NCI-H2029 (cell line): ENCODE data around the gene PDE5A.
A peak's percentile ranks its signal among the peaks of the same experiment; 100 is the strongest.
"Not testable (repeated sequence)": the region's sequence is repeated elsewhere in the genome, so short reads cannot be mapped to it uniquely, and the experiment has no call there.

Experiments used
- DNase-seq: peaks from one replicate; lab custom pipeline; 2025; lab: John Stamatoyannopoulos, UW

PDE5A gene

DNA sequence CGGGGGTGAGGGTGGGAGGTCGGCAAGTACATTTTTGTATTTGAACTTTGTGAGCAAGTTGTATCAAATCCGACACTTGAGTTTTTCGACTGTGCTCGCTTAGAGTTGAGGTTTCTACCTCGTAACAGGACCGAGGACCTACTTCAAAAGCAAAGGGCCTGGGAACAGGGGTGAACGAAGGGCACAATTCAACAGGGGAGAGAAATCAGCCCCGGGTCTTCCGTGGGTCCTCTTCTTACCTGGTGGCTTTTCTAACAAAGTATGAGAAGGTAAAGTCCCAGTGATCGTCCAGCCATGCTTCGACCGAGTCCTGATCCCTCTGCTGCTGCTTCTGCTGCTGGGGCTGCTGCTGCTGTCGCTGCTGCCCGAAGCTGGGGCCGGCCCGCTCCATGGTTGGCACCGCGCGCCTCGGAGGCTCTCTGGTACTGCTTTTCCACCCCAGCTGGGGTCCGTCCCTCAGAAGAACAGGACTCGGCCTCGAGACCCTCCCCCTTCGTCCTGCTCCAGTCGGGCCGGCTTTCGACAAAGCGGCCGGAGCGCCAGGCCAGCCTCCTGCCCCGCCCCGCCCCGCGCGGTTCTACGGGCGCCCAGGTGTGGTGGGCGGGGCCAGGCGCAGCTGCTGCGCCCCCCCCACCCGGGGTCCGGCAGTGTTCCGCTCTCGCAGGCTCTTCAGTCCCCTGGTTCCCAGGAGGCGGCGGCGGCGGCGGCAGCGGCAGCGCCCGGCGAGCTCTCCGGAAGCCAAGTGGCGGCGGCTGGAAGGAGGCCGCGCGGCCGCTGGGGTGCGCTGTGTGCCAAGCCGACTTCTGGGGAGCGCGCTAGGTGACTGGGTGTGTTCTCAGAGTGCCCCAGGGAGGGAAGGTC, at the start of gene PDE5A:
Gene PDE5A (minus strand): TSS at position 524 of the 861 bp plus-strand sequence. CDS start 133 bp downstream, at position 391.
- DNase-seq: peak; percentile 64

GRCh38 chr4:119676101-119676500, 47.5 kb upstream of the PDE5A start:
- no peak for DNase-seq

- no peak for DNase-seq
Observed at GRCh38 chr4:119675391-119675790, 46.8 kb upstream of the PDE5A start.

DNA sequence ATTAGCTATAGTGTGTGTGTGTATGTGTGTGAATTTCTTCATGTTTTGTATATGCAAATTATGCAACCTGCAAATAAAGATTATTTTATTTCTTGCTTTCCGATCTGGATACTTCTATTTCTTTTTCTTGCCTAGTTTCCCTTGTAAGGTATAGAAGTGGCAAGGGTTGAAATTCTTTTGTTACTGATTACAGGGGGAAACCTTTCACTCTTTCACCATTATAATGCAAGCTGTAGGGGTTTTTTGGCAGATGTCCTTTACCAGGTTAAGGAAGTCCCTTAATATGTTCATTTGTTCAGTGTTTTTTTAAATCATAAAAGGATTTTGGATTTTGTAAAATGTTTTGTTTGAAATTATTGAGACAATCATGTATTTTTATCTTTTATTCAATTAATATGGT, 44.3 kb upstream of the PDE5A start:
- DNase-seq: no peak

DNA sequence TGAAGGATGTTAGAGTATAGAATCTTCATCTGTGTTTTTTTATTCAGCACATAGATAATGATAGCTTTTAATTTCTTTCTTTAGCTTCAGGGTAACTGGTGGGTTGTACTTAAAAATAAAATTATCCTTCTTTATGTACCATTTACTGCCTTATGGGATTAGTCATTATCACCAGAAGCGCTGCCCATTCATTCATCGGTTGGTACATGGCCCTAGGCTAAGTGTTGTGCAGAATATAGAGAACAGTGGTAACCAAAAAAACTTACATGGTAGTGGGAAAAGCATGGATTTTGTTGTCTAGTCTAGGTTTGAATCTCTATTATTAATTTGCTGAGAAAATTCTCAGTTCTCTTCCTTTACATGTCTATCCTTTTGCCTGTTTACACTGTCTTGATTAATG, 43.5 kb upstream of the PDE5A start:
- DNase-seq: no peak

DNA sequence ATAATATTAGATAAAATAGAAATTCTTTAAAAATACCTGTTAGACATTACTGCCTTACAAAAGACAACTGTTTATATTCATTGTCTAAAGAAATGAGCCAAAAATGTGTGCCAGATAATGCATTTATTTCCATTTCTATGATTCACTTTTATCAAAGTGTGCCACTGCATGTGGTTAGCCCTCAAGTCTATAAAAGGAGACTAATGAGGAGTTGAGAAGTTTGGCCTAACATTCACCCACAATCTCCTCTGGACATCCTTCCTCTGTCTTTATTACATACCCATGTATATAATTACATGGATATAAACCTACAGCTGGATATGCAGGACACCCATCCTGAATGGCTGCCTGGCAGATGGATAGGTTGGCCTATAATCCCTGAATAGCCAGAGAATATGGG, 42.6 kb upstream of the PDE5A start:
- no peak for DNase-seq

DNA sequence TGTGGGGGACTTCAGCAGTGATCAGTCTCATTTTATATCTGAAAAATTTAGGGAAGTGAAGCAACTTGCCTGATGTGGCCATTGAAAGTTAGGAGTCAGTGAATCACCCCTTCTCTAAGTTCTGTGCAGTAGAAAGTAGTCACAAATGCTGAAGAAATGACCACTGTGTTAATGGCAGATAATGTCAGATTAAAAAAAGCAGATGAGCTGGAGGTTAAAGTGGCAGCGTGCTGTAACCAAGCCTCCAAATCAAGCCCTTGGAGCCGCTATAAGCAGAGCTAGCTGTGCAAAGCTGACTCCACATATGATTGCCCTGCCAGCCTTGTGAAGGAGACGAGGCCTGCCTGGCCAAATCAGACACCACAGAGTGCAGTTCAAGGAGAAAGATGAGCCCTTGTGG, 39.2 kb upstream of the PDE5A start:
- DNase-seq: no peak

DNA sequence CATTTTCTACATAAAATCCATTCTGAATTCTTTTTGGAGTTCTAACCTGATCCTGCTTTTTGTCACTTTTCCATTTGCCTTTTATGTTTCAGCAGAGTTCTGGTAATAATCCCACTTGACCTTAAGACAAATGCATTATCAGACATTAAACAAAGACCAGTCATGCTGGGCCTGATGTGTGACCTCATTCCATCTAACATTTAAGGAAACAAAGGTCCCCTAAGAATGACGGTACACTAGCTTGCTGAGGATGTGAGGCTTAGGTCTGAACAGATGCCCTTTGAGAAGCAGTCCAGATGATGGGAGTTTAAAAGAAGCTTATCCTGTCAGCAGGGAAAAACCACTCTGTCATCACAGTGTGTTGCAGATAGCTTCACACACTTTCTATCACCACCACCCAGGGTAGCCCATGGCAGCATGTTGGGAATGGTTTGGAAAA, 38.1 kb upstream of the PDE5A start:
- DNase-seq: no peak

DNA sequence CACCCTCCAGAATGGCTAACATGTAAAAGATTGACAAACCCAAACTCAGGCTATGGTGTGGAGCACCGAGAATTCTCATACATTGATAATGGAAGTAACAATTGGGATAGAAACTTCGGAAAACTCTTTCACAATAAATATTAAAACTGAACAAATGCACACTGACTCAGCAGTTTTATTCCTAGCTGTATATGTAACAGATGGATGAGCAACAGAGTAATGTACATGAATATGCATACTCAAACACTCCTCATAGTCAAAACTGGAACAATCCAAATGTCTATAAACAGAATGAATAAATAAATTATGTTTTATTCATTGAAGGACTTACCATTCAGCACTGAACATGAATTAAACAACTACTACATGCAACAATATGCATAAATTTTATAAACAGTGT, 37.1 kb upstream of the PDE5A start:
- no peak for DNase-seq

GRCh38 chr4:119664168-119664907, 35.7 kb upstream of the PDE5A start:
- no peak for DNase-seq

GRCh38 chr4:119663160-119663788, 34.7 kb upstream of the PDE5A start:
- DNase-seq: no peak

- not testable (repeated sequence) for DNase-seq
Observed at GRCh38 chr4:119662612-119663011, 34.0 kb upstream of the PDE5A start.

DNA sequence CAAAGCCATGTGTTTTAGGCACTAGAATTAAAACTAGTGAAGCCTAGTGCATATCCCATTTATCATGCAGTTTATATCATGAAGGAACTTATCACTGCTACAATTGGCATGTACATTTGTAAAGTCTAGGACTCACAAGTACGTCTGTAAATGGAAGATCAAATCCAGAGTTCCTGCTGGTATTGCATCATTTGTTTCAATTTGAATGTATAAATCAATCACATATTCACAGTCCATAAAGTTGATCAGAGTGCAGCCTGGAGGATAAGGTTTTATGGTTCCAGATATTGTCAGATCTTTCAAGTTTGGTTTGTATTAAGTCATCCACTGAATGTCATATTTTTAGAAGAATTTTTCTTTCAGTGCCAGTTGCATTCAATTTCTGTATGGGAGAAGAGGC, 32.6 kb upstream of the PDE5A start:
- DNase-seq: no peak

GRCh38 chr4:119659576-119659975, 31.0 kb upstream of the PDE5A start:
- peak; percentile 15 for DNase-seq

GRCh38 chr4:119657111-119657611, 28.6 kb upstream of the PDE5A start:
- DNase-seq: no peak

- no peak for DNase-seq
Observed at GRCh38 chr4:119656342-119656741, 27.7 kb upstream of the PDE5A start.

DNA sequence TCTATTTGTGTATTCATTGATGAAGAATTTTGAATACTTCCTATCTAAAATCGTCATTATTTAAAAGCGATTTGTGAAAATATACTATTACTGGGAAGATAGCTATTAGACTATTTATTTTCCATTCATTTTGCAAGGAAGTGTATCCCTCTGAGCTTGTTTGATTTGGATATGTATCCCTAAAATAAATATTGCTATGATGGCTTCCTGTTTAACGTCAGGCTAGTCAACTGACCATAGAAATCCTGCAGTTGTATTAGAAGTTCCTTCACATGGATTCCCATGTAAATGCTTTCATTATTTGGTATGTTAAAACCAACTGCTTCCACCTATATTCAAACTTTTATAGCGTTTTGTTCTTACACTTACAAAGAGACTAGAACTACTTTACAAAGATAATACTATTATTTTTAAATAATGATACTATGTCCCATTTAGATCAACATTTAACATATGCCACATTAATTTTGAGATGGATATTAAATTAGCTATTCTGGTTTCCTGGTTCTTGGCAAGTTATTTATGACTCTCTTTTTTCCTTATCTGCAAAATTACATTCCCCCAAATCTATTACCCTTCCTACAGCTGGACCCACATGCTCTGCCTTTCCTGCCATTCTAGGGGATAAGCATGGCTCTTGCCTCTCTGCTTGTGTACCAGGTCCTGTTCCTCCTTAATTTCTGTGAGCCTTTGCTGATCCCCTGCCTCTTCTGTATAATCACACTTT, 26.7 kb upstream of the PDE5A start:
- DNase-seq: no peak

GRCh38 chr4:119653990-119654389, 25.4 kb upstream of the PDE5A start:
- no peak for DNase-seq

GRCh38 chr4:119652998-119653397, 24.4 kb upstream of the PDE5A start:
- no peak for DNase-seq

DNA sequence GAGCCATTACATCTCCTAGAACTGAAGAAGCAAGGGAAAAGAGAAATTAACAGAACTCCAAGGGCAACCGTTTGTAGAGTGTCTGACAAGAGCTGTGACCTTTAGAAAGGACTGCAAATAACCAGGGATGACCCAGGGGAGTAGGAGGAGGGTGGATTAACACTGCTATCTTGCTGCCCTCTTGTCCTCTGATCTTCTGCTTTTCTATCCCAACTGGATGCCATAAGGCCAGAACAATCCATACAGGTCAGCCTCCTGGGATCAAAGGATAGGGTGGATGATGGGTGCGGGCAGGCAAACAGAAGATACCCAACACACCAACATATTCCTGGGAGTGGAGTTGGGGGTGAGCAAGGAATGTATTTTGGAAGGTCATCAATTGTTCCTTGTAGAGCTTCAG, 19.8 kb upstream of the PDE5A start:
- DNase-seq: no peak

- DNase-seq: no peak
Observed at GRCh38 chr4:119647558-119647957, 19.0 kb upstream of the PDE5A start.
